ENCODE data around the gene KNDC1.
"Not testable (repeated sequence)": the region's sequence is repeated elsewhere in the genome, so short reads cannot be mapped to it uniquely, and the experiment has no call there.

DNA sequence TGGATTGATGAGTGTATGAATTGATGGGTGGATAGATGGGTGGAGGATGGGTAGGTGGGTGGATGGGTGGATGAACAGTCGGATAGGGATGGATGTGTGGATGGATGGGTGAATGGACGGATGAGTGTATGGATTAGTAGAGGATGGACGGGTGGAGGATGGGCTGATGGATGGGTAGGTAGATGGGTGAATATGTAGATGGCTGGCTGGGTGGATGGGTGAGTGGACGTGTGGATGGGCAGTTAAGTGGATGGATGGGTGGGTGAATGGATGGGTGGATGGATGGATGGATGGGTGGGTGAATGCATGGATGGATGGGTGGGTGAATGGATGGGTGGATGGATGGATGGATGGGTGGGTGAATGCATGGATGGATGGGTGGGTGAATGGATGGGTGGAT lies 15.6 kb downstream of the KNDC1 start:
- TF ChIP-seq, protein P1, sequence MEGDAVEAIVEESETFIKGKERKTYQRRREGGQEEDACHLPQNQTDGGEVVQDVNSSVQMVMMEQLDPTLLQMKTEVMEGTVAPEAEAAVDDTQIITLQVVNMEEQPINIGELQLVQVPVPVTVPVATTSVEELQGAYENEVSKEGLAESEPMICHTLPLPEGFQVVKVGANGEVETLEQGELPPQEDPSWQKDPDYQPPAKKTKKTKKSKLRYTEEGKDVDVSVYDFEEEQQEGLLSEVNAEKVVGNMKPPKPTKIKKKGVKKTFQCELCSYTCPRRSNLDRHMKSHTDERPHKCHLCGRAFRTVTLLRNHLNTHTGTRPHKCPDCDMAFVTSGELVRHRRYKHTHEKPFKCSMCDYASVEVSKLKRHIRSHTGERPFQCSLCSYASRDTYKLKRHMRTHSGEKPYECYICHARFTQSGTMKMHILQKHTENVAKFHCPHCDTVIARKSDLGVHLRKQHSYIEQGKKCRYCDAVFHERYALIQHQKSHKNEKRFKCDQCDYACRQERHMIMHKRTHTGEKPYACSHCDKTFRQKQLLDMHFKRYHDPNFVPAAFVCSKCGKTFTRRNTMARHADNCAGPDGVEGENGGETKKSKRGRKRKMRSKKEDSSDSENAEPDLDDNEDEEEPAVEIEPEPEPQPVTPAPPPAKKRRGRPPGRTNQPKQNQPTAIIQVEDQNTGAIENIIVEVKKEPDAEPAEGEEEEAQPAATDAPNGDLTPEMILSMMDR (IDR thresholded peaks at IDR 0.05; ENCODE audit: low read depth, low read length) = not testable (repeated sequence)
- not testable (repeated sequence) for TF ChIP-seq EZH2phosphoT487 (IDR thresholded peaks at IDR 0.05; ENCODE audit: low read depth)
